Left forelimb (tissue), 1 donor: ENCODE data around the gene SEC22A.

ENCODE experiments used
- DNase-seq: peaks from one replicate; pipeline ENCODE4 v3.0.0-alpha.2; 2018; ENCODE audit warnings: low spot score

The SEC22A gene

GRCh38 chr3:123201557-123202427, at the start of gene SEC22A:
SEC22A (plus strand) TSS chr3:123201943; CDS start chr3:123209218, 7,275 bp downstream.
- peak; percentile 95 for DNase-seq

- no peak for DNase-seq
Observed at GRCh38 chr3:123152687-123153086, 49.1 kb upstream of the SEC22A start.

GRCh38 chr3:123153125-123154019, 48.4 kb upstream of the SEC22A start:
- no peak for DNase-seq

- DNase-seq, result no peak
Observed at GRCh38 chr3:123154020-123154985, 47.4 kb upstream of the SEC22A start.

GRCh38 chr3:123155471-123156011, 46.2 kb upstream of the SEC22A start:
- DNase-seq, result no peak

GRCh38 chr3:123156276-123156995, 45.3 kb upstream of the SEC22A start:
- DNase-seq, result no peak

- DNase-seq, result no peak
Observed at GRCh38 chr3:123157209-123157597, 44.5 kb upstream of the SEC22A start.

- no peak for DNase-seq
Observed at GRCh38 chr3:123157598-123158287, 44.0 kb upstream of the SEC22A start.

GRCh38 chr3:123158330-123158729, 43.4 kb upstream of the SEC22A start:
- DNase-seq, result no peak

- no peak for DNase-seq
Observed at GRCh38 chr3:123158899-123159390, 42.8 kb upstream of the SEC22A start.

GRCh38 chr3:123159926-123160635, 41.7 kb upstream of the SEC22A start:
- DNase-seq, result no peak

- DNase-seq, result no peak
Observed at GRCh38 chr3:123161167-123161566, 40.6 kb upstream of the SEC22A start.

- no peak for DNase-seq
Observed at GRCh38 chr3:123163141-123163540, 38.6 kb upstream of the SEC22A start.

- no peak for DNase-seq
Observed at GRCh38 chr3:123165163-123165562, 36.6 kb upstream of the SEC22A start.

GRCh38 chr3:123167686-123168085, 34.1 kb upstream of the SEC22A start:
- no peak for DNase-seq

GRCh38 chr3:123168122-123168521, 33.6 kb upstream of the SEC22A start:
- no peak for DNase-seq

- DNase-seq, result no peak
Observed at GRCh38 chr3:123168605-123169004, 33.1 kb upstream of the SEC22A start.

GRCh38 chr3:123169492-123169929, 32.2 kb upstream of the SEC22A start:
- no peak for DNase-seq

- no peak for DNase-seq
Observed at GRCh38 chr3:123169930-123170329, 31.8 kb upstream of the SEC22A start.
